ENCODE results near the gene NCF4. TPM values are rescaled to one million over a fixed set of nuclear protein-coding genes. Genes with fewer than 3 reads are reported as not detected.

Gene NCF4
- total RNA-seq, 2 experiments from 2014 or later, result 44.1 to 48.2 TPM

DNA sequence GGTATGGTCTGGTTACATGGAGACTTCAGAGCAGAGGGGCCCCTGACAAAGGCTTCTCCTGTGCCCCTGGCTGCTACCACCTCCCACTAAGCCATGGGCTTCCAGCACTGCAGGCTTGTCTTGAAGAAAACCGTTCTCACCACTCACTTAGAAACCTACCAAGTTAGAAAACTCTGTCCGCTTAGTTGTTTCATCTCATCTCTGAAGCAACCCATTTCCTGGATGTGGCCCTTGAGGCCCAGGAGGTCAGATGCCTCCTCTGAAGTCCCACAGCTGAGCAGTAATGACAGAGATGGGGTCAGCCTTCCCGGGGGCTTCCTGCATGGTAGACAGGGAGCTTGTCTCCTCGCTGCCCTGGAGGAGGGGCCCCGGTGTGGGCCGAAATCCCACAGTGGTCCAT, 65.5 kb downstream of the NCF4 start:
- DNase-seq, result no peak
- no peak for ATAC-seq
- no peaks in the 10 kb centered on the region for H3K36me3 Mint-ChIP-seq (ENCODE audit: low read depth)
- H3K4me1 Mint-ChIP-seq (ENCODE audit: low read depth), result peaks cover 26% of the 10 kb centered on the region
- no peaks in the 10 kb centered on the region for H3K9me3 Mint-ChIP-seq (ENCODE audit: insufficient read depth)
- CTCF ChIA-PET, result interaction anchor here (1.9 kb wide), 1 partner anchor 25 kb away, joined by 5 read pairs; no protein-coding TSS in a partner anchor
- H3K4me3 Mint-ChIP-seq, result no peak overlapping the region
- H3K27me3 Mint-ChIP-seq (ENCODE audit: low read depth), result peaks cover 3% of the 10 kb centered on the region
- POLR2A ChIA-PET, result no interaction called here
- no peak overlapping the region for H3K27ac Mint-ChIP-seq

DNA sequence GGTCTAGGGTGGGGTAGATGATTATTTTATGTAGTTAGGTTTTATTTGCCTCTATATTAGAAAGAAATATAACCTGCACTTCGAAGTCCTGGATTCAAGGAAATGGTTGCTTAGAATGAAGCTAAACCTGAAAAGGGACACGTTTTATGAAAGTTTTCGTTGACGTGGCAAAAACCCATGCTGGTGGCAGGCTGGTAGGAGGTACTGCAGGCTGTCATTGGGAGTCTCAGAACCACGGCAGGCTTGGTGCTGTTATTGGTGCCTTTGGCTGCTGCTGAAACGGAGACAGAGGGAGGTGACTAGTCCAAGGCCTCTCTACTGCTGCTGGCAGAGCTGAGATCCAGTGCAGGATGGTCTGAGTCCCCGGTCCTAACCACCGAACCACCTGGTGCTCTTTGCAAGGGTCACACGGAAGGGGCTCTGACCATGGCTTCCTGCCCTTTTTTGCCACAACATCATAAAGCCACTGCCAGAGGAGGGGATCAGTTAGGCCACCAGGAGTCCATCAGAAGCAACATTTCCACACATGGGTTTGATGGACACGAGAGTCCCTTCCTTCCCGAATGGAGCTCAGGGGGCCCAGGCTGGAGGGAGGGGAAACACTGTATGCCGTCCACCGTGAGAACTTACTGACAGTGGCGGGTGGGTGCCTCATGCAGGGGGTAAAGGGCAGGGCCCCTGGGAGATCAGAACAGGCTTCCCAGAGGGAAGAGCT, 66.1 kb downstream of the NCF4 start:
- CTCF ChIA-PET, result interaction anchor here (1.9 kb wide), 1 partner anchor 25 kb away, joined by 5 read pairs; no protein-coding TSS in a partner anchor
- Mint-ChIP-seq H3K36me3 (ENCODE audit: low read depth) (no peaks in the 10 kb centered on the region), H3K4me1 (ENCODE audit: low read depth) (peaks cover 26% of the 10 kb centered on the region), H3K9me3 (ENCODE audit: insufficient read depth) (no peaks in the 10 kb centered on the region), H3K27ac (no peak overlapping the region), H3K4me3 (no peak overlapping the region), H3K27me3 (ENCODE audit: low read depth) (peaks cover 3% of the 10 kb centered on the region)
- DNase-seq (no peak), ATAC-seq (no peak)
- POLR2A ChIA-PET, result no interaction called here

Other genes starting within 250 kb of the NCF4 start
- not detected for gene CACNG2, start 157.3 kb upstream of the NCF4 start, total RNA-seq
- 10 to 100 TPM; 26.5 to 27.2 TPM for gene IFT27, start 84.9 kb upstream of the NCF4 start, total RNA-seq
- not detected for gene PVALB, start 44.0 kb upstream of the NCF4 start, total RNA-seq
- gene CSF2RB, start 52.6 kb downstream of the NCF4 start, total RNA-seq, result 1 to 10 TPM; 1.4 TPM
- 1 to 10 TPM; 8.3 to 9.4 TPM for gene TST, start 158.4 kb downstream of the NCF4 start, total RNA-seq
- 10 to 100 TPM; 28.5 to 33.6 TPM for gene MPST, start 158.7 kb downstream of the NCF4 start, total RNA-seq
- gene KCTD17, start 190.7 kb downstream of the NCF4 start, total RNA-seq, result 10 to 100 TPM; 34.3 to 35.9 TPM
- 1 to 10 TPM; 1.1 TPM for gene TMPRSS6, start 248.7 kb downstream of the NCF4 start, total RNA-seq